SKM-1 treated with dmso at 0.1 percent for 144 hours (cell line): ENCODE data around the gene TCF12.
"Not testable (repeated sequence)": the region's sequence is repeated elsewhere in the genome, so short reads cannot be mapped to it uniquely, and the experiment has no call there.

ENCODE experiments used
- DNase-seq: peaks from one replicate; lab custom pipeline; 2025; ENCODE audit not compliant: unreplicated experiment; lab: John Stamatoyannopoulos, UW

Gene TCF12

DNA sequence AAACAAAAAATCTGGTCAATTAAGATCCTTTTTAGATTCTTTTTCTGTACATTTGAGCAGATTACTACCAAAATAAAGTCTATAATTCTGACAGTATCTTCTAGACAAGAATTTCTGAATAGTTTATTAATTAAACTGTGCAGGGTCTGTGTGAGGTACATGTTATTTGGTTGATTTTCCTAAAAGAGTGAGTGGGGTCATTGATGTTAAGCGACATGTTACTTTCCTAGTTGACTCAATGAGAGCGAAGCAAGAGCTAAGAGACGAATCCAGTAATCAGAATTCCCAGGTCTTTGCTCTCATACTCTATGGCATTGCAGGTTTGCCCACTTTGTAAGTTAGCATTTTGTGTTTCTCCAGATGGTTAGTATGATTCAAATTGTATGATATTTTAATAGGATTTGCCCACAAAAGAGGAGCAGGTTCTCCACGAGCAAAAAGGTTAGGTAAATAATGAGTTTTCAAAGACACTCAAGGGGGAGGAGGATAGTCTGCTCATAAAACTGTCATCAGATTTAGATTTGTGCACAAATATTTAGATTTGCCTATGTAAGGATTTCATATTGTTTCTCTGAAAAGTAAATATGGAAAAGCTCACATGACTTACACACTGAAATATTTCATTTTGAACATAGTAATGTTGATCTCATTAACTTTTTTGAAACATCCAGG, 240.7 kb downstream of the TCF12 start:
- no peak for DNase-seq

DNA sequence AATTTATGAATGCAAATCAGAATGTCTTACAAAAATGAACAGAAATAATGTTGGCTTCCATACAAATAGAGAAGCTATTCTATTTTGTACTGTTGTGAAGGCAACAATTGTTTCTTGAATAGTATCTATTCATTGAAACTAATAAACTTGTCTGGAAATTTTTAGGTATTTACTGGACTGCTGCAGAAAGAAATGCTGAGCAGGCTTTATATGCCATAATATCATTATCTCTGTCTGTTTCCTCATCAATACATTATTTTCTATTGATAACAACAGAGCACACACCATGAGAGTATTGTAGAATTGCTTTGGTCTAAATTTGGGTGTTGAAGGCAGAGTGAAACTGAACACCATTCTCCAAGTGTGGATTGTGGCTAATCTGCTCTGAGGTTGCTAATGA, 241.3 kb downstream of the TCF12 start:
- DNase-seq, result no peak

DNA sequence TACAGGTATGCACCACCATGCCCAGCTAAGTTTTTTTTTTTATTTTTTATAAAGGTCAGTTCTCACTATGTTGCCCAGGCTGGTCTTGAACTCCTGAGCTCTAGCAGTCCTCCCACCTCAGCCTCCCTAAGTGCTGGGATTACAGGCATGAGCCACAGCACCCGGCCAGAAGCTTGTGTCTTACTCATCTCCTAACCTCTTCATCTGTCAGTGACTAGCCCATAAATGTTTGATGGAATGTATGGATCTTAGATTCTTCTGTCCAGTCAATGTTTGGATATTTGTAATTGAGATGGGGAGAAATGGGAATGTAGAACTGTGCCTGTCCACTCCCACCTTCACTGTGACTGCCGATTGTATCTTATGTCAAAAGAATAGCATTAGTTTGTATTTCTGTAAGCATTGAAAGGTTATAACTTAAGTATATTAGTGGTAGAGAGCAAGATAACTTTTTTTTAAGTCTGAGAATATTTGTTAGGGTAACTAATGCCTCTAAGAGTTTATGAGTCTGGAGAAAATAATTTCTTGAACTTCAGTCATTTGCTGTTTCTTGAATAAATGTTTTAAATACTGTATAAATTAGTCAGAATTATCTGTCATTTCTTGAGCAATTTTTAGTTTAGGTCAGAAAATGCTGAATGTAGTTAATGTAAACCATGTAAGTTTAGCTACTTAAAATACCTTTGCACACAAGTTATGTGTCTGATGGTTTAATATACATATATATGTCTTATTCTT, 242.5 kb downstream of the TCF12 start:
- no peak for DNase-seq

DNA sequence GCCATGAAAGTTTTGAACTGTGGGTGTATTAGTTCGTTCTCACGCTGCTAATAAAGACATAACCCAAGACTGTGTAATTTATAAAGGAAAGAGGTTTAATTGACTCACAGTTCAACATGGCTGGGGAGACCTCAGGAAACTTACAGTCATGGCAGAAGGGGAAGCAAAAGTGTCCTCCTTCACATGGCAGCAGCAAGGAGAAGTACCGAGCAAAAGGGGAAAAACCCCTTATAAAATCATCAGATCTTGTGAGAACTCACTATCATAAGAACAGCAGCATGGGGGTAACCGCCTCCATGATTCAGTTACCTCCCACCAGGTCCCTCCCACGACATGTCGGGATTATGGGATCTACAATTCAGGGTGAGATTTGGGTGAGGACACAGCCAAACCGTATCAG, 245.8 kb downstream of the TCF12 start:
- DNase-seq, result not testable (repeated sequence)

DNA sequence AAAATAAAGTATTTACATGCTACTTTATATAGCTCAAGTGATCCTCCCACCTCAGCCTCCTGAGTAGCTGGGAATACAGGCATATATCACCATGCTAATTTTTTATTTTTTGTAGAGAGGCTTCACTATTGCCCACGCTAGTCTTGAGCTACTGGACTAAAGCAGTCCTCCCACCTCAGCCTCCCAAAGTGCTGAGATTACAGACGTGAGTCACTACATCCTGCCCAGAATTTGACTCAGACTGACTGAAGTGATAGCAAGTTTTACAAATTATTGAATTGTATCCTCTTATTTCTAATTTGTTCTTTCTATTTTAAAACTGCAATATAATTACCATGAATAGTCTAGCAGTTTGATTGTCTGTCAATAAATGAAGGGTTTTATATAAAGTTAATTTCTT, 247.5 kb downstream of the TCF12 start:
- DNase-seq, result no peak

DNA sequence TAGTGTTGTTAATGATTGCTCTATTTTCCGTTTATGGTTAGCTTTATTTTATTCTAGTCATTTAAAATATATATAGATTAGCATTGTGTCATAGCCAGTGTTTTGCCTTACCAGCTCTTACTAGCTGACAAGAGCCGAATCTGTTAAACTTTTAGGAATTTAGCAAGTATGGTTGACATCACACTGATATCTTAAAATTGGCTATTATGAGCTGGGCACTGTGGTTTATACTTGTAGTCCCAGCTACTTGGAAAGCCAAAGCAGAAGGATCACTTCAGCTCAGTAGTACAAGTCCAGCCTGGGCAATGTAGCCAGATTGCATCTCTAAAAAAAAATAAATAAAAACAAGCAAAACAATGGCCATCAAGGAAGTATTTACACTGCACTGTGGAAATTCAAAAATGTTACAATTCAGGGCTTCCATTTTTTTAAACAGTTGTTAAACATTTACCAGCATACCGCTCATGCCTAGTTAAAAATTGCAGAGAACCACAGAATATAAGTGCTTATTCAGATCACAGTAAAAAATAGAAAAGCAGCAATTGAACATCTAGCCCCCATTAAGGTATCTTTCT, 249.5 kb downstream of the TCF12 start:
- DNase-seq, result no peak

DNA sequence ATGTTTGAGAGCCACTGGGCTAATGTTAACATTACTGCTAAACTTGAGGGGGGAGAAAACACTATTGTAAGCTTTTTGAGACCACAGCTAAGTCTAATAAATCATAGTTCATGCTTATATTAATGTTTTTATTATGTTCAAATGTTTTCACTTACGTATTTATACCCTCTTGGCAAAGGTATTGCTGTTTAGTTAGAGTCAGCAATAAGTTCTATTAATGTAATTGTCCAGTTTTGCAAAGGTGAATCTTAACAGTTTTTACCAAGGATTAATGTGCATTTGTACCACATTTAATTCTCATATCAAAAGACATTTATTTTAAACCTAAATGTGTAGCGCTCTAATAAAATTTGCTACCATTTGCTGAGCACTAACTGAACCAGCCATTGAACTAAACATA, 251.2 kb downstream of the TCF12 start:
- no peak for DNase-seq

DNA sequence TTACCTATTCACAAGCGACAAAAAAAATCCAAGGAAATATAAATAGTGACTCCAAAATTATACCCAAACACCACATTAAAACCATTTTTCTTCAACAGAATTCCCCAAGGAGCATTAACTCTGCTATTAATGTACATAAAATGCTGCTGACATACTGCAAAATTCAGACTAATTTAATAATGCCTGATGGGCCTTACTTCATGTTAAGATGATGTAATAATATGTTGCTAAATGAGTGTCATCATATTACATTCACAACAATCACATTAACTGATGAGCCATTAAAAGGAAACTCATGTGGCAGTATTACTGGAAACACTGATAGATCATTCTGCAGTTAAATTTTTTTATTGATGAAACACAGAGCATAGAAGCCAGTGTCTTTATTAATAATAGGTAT, 253.0 kb downstream of the TCF12 start:
- no peak for DNase-seq

DNA sequence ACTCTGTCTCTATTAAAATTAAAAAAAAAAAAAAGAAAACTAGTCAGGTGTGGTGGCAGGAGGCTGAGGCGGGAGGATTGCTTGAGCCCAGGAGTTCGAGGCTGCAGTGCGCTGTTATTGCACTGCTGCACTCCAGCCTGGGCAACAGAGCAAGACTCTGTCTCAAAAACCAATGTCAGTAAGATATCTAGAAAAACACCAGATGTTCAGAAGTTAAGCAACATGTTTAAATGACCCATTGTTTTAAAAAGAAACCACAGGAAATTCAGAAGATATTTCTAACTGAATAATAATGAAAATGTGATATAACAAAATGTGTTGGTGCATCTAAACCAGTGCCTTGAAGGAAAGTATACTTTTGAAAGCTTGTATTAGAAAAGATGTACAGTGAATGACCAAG, 254.5 kb downstream of the TCF12 start:
- no peak for DNase-seq

DNA sequence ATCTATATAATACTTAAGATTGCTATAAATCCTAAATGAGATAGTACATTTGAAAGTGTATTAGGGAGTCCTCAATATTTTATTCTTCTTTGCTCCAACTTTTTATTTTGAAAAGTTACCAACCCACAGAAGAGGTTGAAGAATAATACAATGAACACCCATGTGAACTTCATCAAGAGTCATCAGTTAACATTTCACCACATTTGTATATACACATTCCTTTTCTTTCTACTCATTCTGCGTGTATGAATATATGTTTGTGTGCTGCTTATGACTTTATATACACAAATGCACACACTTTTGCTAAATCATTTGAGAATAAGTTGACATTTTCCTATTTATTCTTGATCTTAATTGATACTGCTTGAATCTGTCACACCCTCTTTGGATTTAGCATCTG, 264.6 kb downstream of the TCF12 start:
- no peak for DNase-seq

DNA sequence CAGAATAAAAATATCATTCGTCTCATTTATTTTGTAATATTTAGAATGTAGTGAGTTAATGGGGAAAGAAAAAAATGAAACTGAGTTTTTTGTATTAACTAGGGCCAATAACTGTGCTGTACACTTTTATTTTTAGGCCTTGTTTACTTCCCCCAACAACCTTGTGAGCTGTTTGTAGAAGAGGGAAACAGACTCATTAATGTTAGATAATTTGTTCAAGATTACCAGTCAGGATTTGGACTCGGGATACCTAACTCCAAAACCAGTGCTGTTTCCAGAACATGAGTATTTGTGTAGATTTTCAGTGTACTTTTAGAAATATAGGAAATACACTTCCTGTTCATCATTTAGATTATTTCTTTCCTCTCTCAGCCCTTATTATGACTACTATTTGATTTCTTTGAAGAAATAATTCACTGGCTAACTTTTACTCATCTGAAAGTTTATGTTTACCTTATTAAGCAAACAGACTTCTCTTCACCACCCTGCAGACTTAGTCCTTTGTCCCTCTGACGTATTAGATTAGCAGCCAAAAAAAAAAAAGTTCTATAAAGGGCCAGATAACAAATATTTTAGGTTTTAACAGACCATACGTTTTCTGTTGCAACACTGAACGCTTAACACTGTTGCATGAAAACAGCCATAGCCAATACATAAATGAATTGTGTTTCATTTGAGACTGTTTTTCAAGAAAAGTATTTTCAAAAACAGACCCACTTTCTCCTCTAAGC, 265.3 kb downstream of the TCF12 start:
- DNase-seq, result no peak

DNA sequence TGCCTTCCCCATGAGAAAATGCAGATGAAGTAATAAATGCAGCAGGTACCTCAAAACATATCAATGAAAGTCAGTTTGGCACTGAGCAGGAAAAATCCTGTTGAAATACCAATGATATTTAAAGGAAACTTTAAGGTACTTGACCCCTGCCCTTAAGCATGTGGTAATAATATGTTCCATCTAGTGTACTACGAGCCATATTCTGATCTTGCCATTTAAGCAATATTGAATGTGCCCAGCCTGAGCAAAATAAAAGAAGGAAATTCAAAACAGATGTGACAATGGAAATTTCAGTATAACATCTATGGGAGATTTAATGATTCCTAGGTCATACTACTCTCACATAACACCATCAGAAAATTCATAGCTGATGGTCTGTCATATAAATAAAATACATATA, 266.1 kb downstream of the TCF12 start:
- no peak for DNase-seq

DNA sequence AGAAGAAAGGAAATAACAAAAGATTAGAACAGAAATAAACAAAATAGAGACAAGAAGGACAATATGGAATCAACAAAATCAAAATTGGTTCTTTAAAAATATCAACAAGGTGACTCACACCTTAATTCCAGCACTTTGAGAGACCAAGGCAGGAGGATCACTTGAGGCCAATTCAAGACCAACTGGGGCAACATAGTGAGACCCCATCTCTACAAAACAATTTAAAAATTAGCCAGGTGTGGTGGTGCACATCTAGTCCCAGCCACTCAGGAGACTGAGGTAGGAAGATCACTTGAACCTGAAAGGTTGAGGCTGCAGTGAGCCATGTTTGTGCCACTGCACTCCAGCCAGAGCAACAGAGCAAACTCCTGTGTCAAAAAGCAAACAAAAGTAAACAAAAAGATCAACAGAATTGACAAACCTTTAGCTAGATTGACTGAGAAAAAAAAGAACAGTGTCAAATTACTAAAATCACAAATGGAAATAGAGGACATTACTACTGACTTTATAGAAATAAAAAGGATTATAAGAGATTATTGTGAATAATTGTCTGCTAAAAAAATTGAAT, 267.1 kb downstream of the TCF12 start:
- DNase-seq, result no peak

DNA sequence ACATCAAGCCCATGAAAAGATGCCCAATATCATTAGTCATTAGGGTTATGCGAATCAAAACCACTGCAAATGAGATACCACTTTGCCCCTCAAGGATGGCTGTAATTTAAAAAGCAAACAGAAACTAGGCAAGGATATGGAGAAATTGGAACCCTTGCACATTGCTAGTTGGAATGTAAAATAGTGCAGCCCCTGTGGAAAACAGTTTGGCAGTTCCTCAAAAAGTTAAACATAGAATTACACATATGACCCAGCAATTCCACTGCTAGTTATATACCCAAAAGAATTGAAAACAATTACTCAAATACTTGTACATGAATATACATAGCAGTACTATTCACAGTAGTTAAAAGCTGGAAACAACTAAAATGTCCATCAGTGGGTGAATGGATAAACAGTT, 271.0 kb downstream of the TCF12 start:
- DNase-seq, result no peak

DNA sequence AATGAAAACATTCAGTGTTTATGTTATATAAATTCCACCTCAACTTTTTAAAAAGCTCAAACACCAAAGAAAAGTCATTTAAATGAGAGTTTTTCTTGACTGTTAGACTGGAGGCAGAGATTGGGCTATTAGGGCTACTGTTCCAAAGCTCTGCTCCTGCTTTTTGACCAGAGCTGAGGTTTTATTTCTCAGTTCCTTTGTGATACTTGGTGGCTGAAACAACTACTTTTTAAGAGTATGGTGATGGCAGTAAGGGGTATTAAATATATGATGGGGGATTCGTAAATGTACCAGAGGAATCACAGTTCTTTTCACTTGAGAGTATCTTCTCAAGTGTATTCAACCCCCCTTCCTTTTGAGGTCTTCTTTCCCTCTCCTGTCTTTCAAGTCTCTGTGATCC, 271.8 kb downstream of the TCF12 start:
- DNase-seq, result no peak

DNA sequence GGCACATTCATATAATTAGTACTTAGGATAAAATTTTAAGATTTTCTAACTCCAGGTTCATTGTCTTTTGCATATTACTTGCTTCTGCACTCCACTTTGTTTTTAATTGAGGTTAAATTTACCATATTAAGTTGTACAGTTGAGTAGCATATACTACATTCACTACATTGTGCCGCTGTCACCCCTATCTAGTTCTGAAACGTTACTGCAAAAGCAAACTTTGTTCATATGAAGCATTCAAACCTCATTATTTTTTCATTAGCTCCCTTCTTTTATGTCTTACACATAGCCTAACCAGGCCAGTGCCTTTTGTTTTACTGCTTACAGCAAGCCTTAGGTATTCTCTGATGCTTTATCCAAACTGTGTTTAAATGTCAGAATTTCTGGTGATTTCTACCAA, 274.7 kb downstream of the TCF12 start:
- DNase-seq, result no peak

DNA sequence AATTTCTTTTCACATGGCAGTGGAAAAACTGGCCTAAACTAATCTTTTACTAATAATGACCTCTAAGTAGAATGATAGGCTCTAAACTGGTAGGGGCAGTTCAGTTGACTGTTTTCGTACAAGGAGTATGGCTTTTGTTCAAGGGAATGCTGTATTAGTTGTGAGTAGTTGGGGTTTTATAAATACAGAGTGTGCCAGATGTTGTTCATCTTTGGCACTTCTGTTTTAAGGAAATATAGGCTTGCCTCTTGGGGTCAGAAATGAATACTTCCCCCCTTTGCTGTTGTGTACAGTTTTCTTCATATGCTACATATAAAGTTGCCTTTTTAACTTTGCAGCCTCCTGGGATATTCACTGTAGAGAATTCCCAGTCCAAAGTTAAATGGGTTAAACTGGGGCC, 276.9 kb downstream of the TCF12 start:
- DNase-seq, result no peak

DNA sequence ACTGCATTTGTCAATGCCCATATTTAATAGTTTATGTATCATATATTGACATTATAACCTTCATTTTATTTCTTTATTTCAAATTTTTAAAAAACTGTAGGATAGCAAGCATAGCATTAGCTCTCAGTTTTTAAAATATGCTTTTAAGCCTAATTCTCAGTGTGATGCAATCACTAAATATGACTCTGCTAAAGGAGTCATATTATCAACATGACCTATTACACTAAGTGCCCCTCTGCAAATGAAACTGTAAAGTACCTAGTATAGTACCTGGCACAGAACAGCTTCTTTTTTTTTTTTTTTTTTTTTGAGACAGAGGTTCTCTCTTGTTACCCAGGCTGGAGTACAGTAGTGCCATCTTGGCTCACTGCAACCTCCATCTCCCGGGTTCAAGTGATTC, 278.4 kb downstream of the TCF12 start:
- DNase-seq, result no peak

DNA sequence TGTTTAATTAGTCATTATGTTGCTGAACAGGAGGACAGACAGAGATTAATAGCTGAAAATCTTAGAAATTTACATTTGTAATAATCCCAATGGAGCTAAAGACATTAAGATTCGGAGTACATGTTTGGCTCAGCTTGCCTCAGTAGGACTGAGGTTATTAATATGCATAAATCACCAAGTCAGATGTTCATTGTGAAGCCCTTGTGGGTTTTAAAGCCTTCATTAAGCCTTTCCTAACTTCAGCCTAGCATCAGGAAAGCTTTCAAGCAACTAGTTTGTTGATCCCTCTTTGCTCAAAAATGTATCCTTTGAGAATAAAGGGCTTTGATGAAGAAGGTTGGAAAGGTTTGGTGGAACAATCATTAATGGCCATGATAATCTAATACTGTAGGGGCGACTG, 279.7 kb downstream of the TCF12 start:
- DNase-seq, result no peak

DNA sequence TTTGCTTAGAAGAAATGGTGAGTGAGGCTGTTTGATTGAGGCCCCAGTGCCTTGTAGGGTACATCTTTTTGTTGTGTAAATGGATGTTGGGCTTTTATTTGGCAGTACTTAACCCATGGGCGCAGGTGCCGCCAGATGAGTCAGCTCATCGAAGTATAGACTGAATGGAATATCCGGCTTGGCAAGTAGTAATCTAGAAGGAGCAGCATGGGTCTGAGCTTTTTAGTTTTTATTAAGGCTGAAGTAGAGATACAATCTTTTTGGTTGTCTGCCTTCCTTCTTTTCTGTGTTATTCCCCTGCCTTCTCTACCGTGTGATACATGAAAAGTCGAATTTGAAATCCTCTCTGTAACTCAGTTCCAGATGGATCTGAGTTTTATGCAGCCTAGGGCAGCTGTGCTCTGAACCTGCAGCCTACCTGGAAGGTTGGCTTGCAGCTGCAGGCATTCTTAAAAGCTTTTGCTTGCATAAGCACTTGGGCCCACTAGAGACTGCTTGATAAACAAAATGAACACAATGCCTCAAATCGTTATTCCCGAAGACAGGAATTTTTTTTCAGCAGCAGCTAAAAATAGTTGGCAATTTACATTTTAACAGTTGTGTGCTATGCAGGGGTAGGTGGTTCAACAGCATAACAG, 280.3 kb downstream of the TCF12 start:
- no peak for DNase-seq

DNA sequence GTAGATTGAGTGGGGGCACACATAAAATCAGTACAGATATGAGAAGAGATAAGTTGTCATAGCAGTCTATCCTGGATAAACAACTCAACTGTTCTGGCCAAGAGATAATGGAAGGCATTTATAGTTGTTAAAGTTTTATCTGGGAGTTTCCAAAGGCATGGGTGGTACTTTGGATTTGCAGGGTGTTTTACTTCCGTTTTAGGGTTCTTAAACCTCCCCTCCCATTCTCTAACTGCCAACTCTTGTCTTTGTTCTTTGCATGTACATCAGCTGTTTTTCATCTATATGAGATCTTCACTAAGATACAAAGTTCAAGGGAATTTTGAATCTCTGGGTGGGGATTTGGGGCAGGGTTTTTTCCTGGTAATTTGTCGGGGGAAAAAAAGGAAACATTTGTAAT, 283.1 kb downstream of the TCF12 start:
- no peak for DNase-seq
